ENCODE results near the gene C6orf62.
"Not testable (repeated sequence)": the region's sequence is repeated elsewhere in the genome, so short reads cannot be mapped to it uniquely, and the experiment has no call there.

The C6orf62 gene

GRCh38 chr6:24752917-24753492, 34.1 kb upstream of the C6orf62 start:
- H3K4me3 ChIP-seq (ENCODE audit: low read depth, low read length), result no peak overlapping the region
- DNase-seq (ENCODE audit: low read depth), result no peak
- TF ChIP-seq, protein P1, sequence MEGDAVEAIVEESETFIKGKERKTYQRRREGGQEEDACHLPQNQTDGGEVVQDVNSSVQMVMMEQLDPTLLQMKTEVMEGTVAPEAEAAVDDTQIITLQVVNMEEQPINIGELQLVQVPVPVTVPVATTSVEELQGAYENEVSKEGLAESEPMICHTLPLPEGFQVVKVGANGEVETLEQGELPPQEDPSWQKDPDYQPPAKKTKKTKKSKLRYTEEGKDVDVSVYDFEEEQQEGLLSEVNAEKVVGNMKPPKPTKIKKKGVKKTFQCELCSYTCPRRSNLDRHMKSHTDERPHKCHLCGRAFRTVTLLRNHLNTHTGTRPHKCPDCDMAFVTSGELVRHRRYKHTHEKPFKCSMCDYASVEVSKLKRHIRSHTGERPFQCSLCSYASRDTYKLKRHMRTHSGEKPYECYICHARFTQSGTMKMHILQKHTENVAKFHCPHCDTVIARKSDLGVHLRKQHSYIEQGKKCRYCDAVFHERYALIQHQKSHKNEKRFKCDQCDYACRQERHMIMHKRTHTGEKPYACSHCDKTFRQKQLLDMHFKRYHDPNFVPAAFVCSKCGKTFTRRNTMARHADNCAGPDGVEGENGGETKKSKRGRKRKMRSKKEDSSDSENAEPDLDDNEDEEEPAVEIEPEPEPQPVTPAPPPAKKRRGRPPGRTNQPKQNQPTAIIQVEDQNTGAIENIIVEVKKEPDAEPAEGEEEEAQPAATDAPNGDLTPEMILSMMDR (IDR thresholded peaks at IDR 0.05; ENCODE audit: low read depth, low read length, missing control alignments), result no peak

DNA sequence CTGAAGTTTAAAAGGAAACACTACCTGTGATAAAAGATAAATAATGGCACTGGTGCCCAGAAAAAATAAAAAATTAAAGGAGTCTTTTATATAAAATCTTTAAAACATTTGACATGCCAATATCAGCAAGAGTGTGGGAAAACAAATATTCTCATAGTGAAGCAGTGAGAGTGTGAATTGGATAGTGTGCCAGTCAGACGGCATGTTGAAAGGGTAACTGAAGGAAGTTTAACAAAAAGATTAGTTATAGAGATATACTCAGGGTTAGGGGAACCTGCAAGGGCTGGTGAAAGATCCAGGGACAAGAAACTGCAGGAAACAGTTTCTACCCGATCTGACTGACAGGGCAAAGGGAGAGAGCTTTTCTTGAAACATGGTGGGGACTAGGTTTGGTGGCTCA, 33.5 kb upstream of the C6orf62 start:
- TF ChIP-seq, protein P1 (IDR thresholded peaks at IDR 0.05; ENCODE audit: low read depth, low read length, missing control alignments), result no peak
- DNase-seq (ENCODE audit: low read depth), result no peak
- no peak overlapping the region for H3K4me3 ChIP-seq (ENCODE audit: low read depth, low read length)

DNA sequence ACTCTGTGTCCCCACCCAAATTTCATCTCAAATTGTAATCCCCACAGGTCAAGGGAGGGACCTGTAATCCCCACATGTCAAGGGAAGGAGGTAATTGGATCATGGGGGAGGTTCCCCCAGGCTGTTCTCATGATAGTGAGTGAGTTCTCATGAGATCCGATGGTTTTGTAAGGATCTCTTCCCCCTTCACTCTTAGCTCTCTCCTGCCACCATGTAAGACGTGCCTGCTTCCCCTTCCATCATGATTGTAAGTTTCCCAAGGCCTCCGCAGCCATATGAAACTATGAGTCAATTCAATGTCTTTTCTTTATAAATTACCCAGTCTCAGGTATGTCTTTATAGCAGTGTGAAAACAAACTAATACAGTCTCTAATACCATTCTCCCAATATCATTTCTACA, 31.9 kb upstream of the C6orf62 start:
- DNase-seq (ENCODE audit: low read depth); H3K4me3 ChIP-seq (ENCODE audit: low read depth, low read length): not testable (repeated sequence)

DNA sequence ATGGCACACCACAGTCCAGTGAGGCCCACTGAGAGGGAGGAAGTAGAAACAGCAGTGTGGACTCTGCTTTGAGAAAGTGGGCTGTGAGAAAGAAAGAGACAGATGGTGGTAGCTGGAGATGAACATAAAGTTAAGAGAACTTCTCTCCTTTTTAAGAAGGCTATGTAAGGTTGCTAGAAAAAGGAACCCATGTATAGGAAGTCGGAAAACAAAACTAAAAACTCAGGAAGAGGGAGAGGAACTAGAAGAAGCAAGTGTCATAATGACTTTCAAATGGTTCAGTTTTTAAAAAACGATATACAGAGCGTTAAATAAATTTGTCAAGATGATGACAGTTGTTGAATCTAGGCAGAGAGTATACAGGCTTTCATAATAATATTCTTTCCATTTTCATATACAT, 30.3 kb upstream of the C6orf62 start:
- DNase-seq (ENCODE audit: low read depth), result no peak
- H3K4me3 ChIP-seq (ENCODE audit: low read depth, low read length), result no peak overlapping the region
- TF ChIP-seq, protein P1 (IDR thresholded peaks at IDR 0.05; ENCODE audit: low read depth, low read length, missing control alignments), result no peak

GRCh38 chr6:24744911-24745310, 26.0 kb upstream of the C6orf62 start:
- DNase-seq (ENCODE audit: low read depth), result no peak
- no peak overlapping the region for H3K4me3 ChIP-seq (ENCODE audit: low read depth, low read length)
- TF ChIP-seq, protein P1 (IDR thresholded peaks at IDR 0.05; ENCODE audit: low read depth, low read length, missing control alignments), result no peak

DNA sequence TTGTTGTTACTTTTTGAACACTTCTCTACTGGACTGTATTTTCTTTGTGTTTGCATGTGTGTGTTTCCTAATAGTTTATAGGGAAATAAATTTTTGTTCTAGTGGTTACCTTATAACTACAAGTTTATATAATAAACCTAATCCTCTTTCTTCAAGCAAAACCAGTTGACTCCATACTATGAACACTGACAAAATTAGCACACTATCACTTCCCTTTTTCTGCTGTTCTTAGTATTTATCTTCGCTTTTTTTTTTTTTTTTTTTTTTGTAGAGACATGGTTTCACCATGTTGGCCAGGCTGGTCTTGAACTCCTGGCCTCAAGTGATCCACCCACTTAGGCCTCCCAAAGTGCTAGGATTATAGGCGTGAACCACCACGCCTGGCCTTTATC, 25.0 kb upstream of the C6orf62 start:
- H3K4me3 ChIP-seq (ENCODE audit: low read depth, low read length), result no peak overlapping the region
- DNase-seq (ENCODE audit: low read depth), result no peak
- TF ChIP-seq, protein P1 (IDR thresholded peaks at IDR 0.05; ENCODE audit: low read depth, low read length, missing control alignments), result no peak

GRCh38 chr6:24743265-24743943, 24.4 kb upstream of the C6orf62 start:
- DNase-seq (ENCODE audit: low read depth), result peak; percentile 65
- H3K4me3 ChIP-seq (ENCODE audit: low read depth, low read length), result no peak overlapping the region; the same call in 1 of the 2 replicates
- TF ChIP-seq, protein P1 (IDR thresholded peaks at IDR 0.05; ENCODE audit: low read depth, low read length, missing control alignments), result no peak

Measured in GM12864 (cell line).